ENCODE results near the gene PLCL1. TPM values are rescaled to one million over a fixed set of nuclear protein-coding genes. Genes with fewer than 3 reads are reported as not detected.

Gene PLCL1
- total RNA-seq, 2 donors from 2014 or later = 2.0 to 2.9 TPM

GRCh38 chr2:197947219-197947757 is 142.9 kb downstream of the PLCL1 start:
- WGBS, 2 donors = 69 to 83% methylated on average over 3 of the region's 3 CpGs
- Histone ChIP-seq H3K4me3 (no peak overlapping the region), H3K4me1 (peaks cover 10% of the 10 kb centered on the region), H3K27me3 (no peaks in the 10 kb centered on the region), H3K36me3 (replicated peaks in 1 of 2; ENCODE audit: insufficient read depth in 1 of 2, low read depth in 2 of 2) (no peaks in the 10 kb centered on the region), H3K27ac (no peak overlapping the region), H3K9me3 (no peaks in the 10 kb centered on the region)
- intact Hi-C loops (cut with DNase I) = no loop called here
- DNase-seq = no peak
- ATAC-seq = no peak
- TF ChIP-seq CTCF (IDR thresholded peaks at IDR 0.05) = no peak
- TF ChIP-seq POLR2A (IDR thresholded peaks at IDR 0.05) = no peak

- Histone ChIP-seq H3K4me1 (peaks cover 3% of the 10 kb centered on the region), H3K36me3 (replicated peaks in 1 of 2; ENCODE audit: insufficient read depth in 1 of 2, low read depth in 2 of 2) (no peaks in the 10 kb centered on the region), H3K4me3 (no peak overlapping the region), H3K9me3 (no peaks in the 10 kb centered on the region), H3K27ac (no peak overlapping the region), H3K27me3 (no peaks in the 10 kb centered on the region)
- intact Hi-C loops (cut with DNase I) = no loop called here
- no peak for DNase-seq
- ATAC-seq = no peak
- TF ChIP-seq CTCF (IDR thresholded peaks at IDR 0.05) = no peak
- TF ChIP-seq POLR2A (IDR thresholded peaks at IDR 0.05) = no peak
Measured at GRCh38 chr2:197949224-197949623, 144.8 kb downstream of the PLCL1 start.

- no peak overlapping the region for H3K27ac ChIP-seq
- H3K9me3 ChIP-seq = no peaks in the 10 kb centered on the region
- H3K27me3 ChIP-seq = no peaks in the 10 kb centered on the region
- H3K4me3 ChIP-seq = no peak overlapping the region
- no peaks in the 10 kb centered on the region for H3K36me3 ChIP-seq (replicated peaks in 1 of 2; ENCODE audit: insufficient read depth in 1 of 2, low read depth in 2 of 2)
- intact Hi-C loops (cut with DNase I) = no loop called here
- DNase-seq (no peak), ATAC-seq (no peak)
- WGBS, 2 donors = 88% methylated on average over 3 of the region's 3 CpGs
- TF ChIP-seq CTCF (IDR thresholded peaks at IDR 0.05) (no peak), POLR2A (IDR thresholded peaks at IDR 0.05) (no peak)
- no peaks in the 10 kb centered on the region for H3K4me1 ChIP-seq
Measured at GRCh38 chr2:197950006-197950405, 145.6 kb downstream of the PLCL1 start.

GRCh38 chr2:197950724-197951123 is 146.3 kb downstream of the PLCL1 start:
- 79 to 81% methylated on average over 1 of the region's 1 CpG for WGBS, 2 donors
- H3K27me3 ChIP-seq = no peaks in the 10 kb centered on the region

More at GRCh38 chr2:197950724-197951123, 146.3 kb downstream of the PLCL1 start:
- no peaks in the 10 kb centered on the region for H3K9me3 ChIP-seq
- no peaks in the 10 kb centered on the region for H3K36me3 ChIP-seq (replicated peaks in 1 of 2; ENCODE audit: insufficient read depth in 1 of 2, low read depth in 2 of 2)
- TF ChIP-seq CTCF (IDR thresholded peaks at IDR 0.05) (no peak), POLR2A (IDR thresholded peaks at IDR 0.05) (no peak)
- H3K27ac ChIP-seq = no peak overlapping the region
- intact Hi-C loops (cut with DNase I) = no loop called here
- ATAC-seq (no peak), DNase-seq (no peak)
- no peak overlapping the region for H3K4me3 ChIP-seq
- no peaks in the 10 kb centered on the region for H3K4me1 ChIP-seq
